MCF 10A (cell line): ENCODE results near the gene TRANK1. TPM values are rescaled to one million over a fixed set of nuclear protein-coding genes. Genes with fewer than 3 reads are reported as not detected.

Source experiments
- BruUV-seq: library from RNA; stranded (reverse); fragments of 400-500 nt; replicated peaks from 2 replicates; lab custom pipeline; 2021; lab: Mats Ljungman, UMichigan
- CTCF ChIA-PET: fragments of 300-600 bp; sonication (Branson Sonifier 250); formaldehyde crosslinking; extraction: SDS; loops from one replicate; lab custom pipeline; 2021; ENCODE audit warnings: antibody characterized with exemption, inconsistent platforms; lab: Yijun Ruan, JAX
- POLR2A ChIA-PET: fragments of 300-600, 350-650 bp; sonication (Branson Sonifier 250); formaldehyde crosslinking; extraction: SDS; loops from one replicate; lab custom pipeline; 2020; ENCODE audit warnings: antibody characterized with exemption, inconsistent platforms; lab: Yijun Ruan, JAX
- DNase-seq: peaks from one replicate; pipeline ENCODE4 v3.0.0-alpha.2; 2018; ENCODE audit not compliant: unreplicated experiment
- H3K27ac Mint-ChIP-seq: one replicate; pipeline ENCODE4 v1.8.0; 2022; ENCODE audit warnings: mild to moderate bottlenecking, low read depth, mixed read lengths; ENCODE audit not compliant: unreplicated experiment
- H3K27me3 Mint-ChIP-seq: one replicate; pipeline ENCODE4 v1.8.0; 2022; ENCODE audit warnings: mixed read lengths; ENCODE audit not compliant: insufficient read depth, unreplicated experiment
- H3K36me3 Mint-ChIP-seq: one replicate; pipeline ENCODE4 v1.8.0; 2022; ENCODE audit warnings: mild to moderate bottlenecking, moderate library complexity, mixed read lengths; ENCODE audit not compliant: insufficient read depth, unreplicated experiment
- H3K4me1 Mint-ChIP-seq: one replicate; pipeline ENCODE4 v1.8.0; 2022; ENCODE audit warnings: mixed read lengths; ENCODE audit not compliant: insufficient read depth, unreplicated experiment
- H3K4me3 Mint-ChIP-seq: one replicate; pipeline ENCODE4 v1.8.0; 2022; ENCODE audit warnings: mild to moderate bottlenecking, moderate library complexity, mixed read lengths; ENCODE audit not compliant: unreplicated experiment
- H3K9me3 Mint-ChIP-seq: one replicate; pipeline ENCODE4 v1.8.0; 2022; ENCODE audit warnings: mixed read lengths; ENCODE audit not compliant: unreplicated experiment
- CTCF ChIP-seq: fragments of 200-600 bp; IDR thresholded peaks from one replicate; pipeline ENCODE4 v1.8.0; 2022; ENCODE audit warnings: antibody characterized with exemption, mild to moderate bottlenecking; ENCODE audit not compliant: unreplicated experiment
- intact Hi-C: fragments of 100-400 bp; cut with micrococcal nuclease; formaldehyde crosslinking; loops from 2 replicates; pipeline ENCODE4 v1.14.1; 2022
- total RNA-seq: library from RNA; stranded (reverse); gene quantifications from 2 replicates; pipeline ENCODE4 v1.2.3, GENCODE V29; 2022

The TRANK1 gene
- total RNA-seq, 1 experiment from 2014 or later, result 4.7 TPM

DNA sequence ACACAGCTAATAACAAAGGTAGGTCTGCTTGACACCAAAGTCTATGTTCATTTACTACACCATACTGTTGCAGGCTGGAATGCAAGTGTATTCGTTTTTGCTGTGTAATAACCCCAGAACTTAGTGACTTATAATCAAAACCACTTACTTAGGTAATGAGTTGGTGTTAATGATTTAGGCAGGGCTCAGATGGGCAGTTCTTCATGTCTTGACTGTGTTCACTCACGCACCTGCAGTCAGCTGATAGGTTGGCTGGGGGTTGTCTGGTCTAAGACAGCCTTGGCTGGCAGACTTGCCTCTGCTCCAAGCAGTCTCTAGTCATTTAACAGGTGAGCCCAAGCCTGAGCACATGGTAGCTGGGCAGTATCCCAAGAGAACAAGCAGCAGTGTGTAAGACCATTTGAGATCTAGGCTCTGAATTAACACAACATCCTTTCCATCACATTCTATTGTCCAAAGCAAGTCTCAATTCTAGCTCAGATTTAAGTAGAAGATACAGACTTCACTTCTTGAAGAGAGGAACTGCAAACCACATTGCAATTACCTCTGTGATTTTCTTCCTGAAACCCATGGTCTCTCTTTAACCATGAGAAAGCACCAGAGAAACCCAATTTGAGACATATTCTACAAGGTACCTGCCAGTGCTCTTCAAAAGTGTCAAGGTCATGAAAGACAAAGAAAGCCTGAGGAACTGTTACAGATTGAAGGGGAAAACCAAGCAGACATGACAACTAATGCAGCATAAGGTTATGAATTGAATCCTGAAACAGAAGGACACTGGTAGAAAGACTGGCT lies 167.2 kb downstream of the TRANK1 start:
- Mint-ChIP-seq H3K9me3 (no peaks in the 10 kb centered on the region), H3K27me3 (peaks cover 26% of the 10 kb centered on the region), H3K27ac (no peak overlapping the region), H3K4me3 (no peak overlapping the region), H3K4me1 (no peaks in the 10 kb centered on the region), H3K36me3 (no peaks in the 10 kb centered on the region)
- intact Hi-C loops, result no loop called here
- BruUV-seq, result no TSS peak
- ChIA-PET CTCF (interaction anchor here (0.6 to 1.0 kb wide), 2 partner anchors 66 to 326 kb away, joined by 3 read pairs; no protein-coding TSS in a partner anchor), POLR2A (no interaction called here)
- TF ChIP-seq CTCF, result no peak
- DNase-seq, result no peak

Other genes starting within 250 kb of the TRANK1 start
- not detected in 2 replicates for gene DCLK3, start 180.5 kb downstream of the TRANK1 start, total RNA-seq
- 12.0 and 12.9 TPM in 2 replicates for gene EPM2AIP1, start 48.1 kb upstream of the TRANK1 start, total RNA-seq
- gene MLH1, start 48.5 kb upstream of the TRANK1 start, total RNA-seq, result 57.0 and 65.0 TPM in 2 replicates
- 76.6 and 92.2 TPM in 2 replicates for gene LRRFIP2, start 229.5 kb upstream of the TRANK1 start, total RNA-seq